ENCODE results near the gene C6orf47. TPM values are rescaled to one million over a fixed set of nuclear protein-coding genes. Genes with fewer than 3 reads are reported as not detected.

Gene C6orf47
- polyA plus RNA-seq, 1 donor from 2014 or later = 28.1 TPM

- no peak overlapping the region for H3K27ac Mint-ChIP-seq
- H3K4me1 Mint-ChIP-seq = peaks cover 8 to 18% (median 17%) of the 10 kb centered on the region in 3 donors
Measured at GRCh38 chr6:31692353-31692752, 31.8 kb upstream of the C6orf47 start.

GRCh38 chr6:31691564-31692108, 31.1 kb upstream of the C6orf47 start:
- Mint-ChIP-seq H3K27me3 (no peaks in the 10 kb centered on the region), H3K27ac (no peak overlapping the region), H3K9me3 (no peaks in the 10 kb centered on the region), H3K4me1 (peaks cover 8 to 19% (median 17%) of the 10 kb centered on the region in 3 donors), H3K36me3 (no peaks in the 10 kb centered on the region), H3K4me3 (no peak overlapping the region)

More at GRCh38 chr6:31692353-31692752, 31.8 kb upstream of the C6orf47 start:
- no peaks in the 10 kb centered on the region for H3K36me3 Mint-ChIP-seq
- H3K4me3 Mint-ChIP-seq = no peak overlapping the region
- no peaks in the 10 kb centered on the region for H3K27me3 Mint-ChIP-seq
- no peaks in the 10 kb centered on the region for H3K9me3 Mint-ChIP-seq

- H3K36me3 Mint-ChIP-seq = no peaks in the 10 kb centered on the region
Measured at GRCh38 chr6:31691078-31691463, 30.5 kb upstream of the C6orf47 start.

GRCh38 chr6:31690231-31691077, 29.9 kb upstream of the C6orf47 start:
- Mint-ChIP-seq H3K4me1 (peaks cover 8 to 19% (median 17%) of the 10 kb centered on the region in 3 donors), H3K27ac (peak overlapping the region in 1 of 3 donors; percentile 71), H3K9me3 (no peaks in the 10 kb centered on the region), H3K4me3 (peak overlapping the region in 1 of 4 donors; percentile 3), H3K27me3 (no peaks in the 10 kb centered on the region), H3K36me3 (no peaks in the 10 kb centered on the region)

More at GRCh38 chr6:31691078-31691463, 30.5 kb upstream of the C6orf47 start:
- Mint-ChIP-seq H3K4me3 (no peak overlapping the region), H3K27ac (no peak overlapping the region), H3K27me3 (no peaks in the 10 kb centered on the region), H3K9me3 (no peaks in the 10 kb centered on the region), H3K4me1 (peaks cover 8 to 19% (median 17%) of the 10 kb centered on the region in 3 donors)

GRCh38 chr6:31689249-31690110, 28.9 kb upstream of the C6orf47 start:
- Mint-ChIP-seq H3K4me1 (peaks cover 8 to 19% (median 17%) of the 10 kb centered on the region in 3 donors), H3K9me3 (no peaks in the 10 kb centered on the region), H3K4me3 (peak overlapping the region in 2 of 4 donors; percentile 46 to 47), H3K27ac (peak overlapping the region in 1 of 3 donors; percentile 73), H3K36me3 (no peaks in the 10 kb centered on the region), H3K27me3 (no peaks in the 10 kb centered on the region)

GRCh38 chr6:31687860-31688693, 27.5 kb upstream of the C6orf47 start:
- H3K27ac Mint-ChIP-seq = no peak overlapping the region
- H3K27me3 Mint-ChIP-seq = no peaks in the 10 kb centered on the region
- peaks cover 8 to 19% (median 17%) of the 10 kb centered on the region in 3 donors for H3K4me1 Mint-ChIP-seq
- H3K4me3 Mint-ChIP-seq = peak overlapping the region in 2 of 4 donors; percentile 6 to 43
- no peaks in the 10 kb centered on the region for H3K36me3 Mint-ChIP-seq
- no peaks in the 10 kb centered on the region for H3K9me3 Mint-ChIP-seq

GRCh38 chr6:31687321-31687720, 26.7 kb upstream of the C6orf47 start:
- Mint-ChIP-seq H3K4me1 (peaks cover 8 to 19% (median 17%) of the 10 kb centered on the region in 3 donors), H3K27me3 (no peaks in the 10 kb centered on the region), H3K36me3 (no peaks in the 10 kb centered on the region), H3K9me3 (no peaks in the 10 kb centered on the region), H3K27ac (no peak overlapping the region), H3K4me3 (no peak overlapping the region)

- peaks cover 8 to 20% (median 19%) of the 10 kb centered on the region in 3 donors for H3K4me1 Mint-ChIP-seq
- H3K9me3 Mint-ChIP-seq = no peaks in the 10 kb centered on the region
- H3K27me3 Mint-ChIP-seq = no peaks in the 10 kb centered on the region
- peak overlapping the region in 1 of 3 donors; percentile 34 for H3K27ac Mint-ChIP-seq
- no peak overlapping the region for H3K4me3 Mint-ChIP-seq
- no peaks in the 10 kb centered on the region for H3K36me3 Mint-ChIP-seq
Measured at GRCh38 chr6:31686483-31686882, 25.9 kb upstream of the C6orf47 start.

- no peaks in the 10 kb centered on the region for H3K36me3 Mint-ChIP-seq
- no peaks in the 10 kb centered on the region for H3K27me3 Mint-ChIP-seq
- no peaks in the 10 kb centered on the region for H3K9me3 Mint-ChIP-seq
- no peak overlapping the region for H3K27ac Mint-ChIP-seq
- H3K4me3 Mint-ChIP-seq = peak overlapping the region in 1 of 4 donors; percentile 74
- H3K4me1 Mint-ChIP-seq = peaks cover 5 to 18% (median 13%) of the 10 kb centered on the region in 3 donors
Measured at GRCh38 chr6:31683591-31683990, 23.0 kb upstream of the C6orf47 start.

- Mint-ChIP-seq H3K4me1 (peaks cover 21 to 27% (median 24%) of the 10 kb centered on the region in 3 donors), H3K27ac (peak overlapping the region; percentile 9 to 35 (median 15)), H3K36me3 (no peaks in the 10 kb centered on the region), H3K4me3 (peak overlapping the region; percentile 41 to 91 (median 78)), H3K27me3 (no peaks in the 10 kb centered on the region), H3K9me3 (no peaks in the 10 kb centered on the region)
Measured at GRCh38 chr6:31681135-31681671, 20.6 kb upstream of the C6orf47 start.

- no peaks in the 10 kb centered on the region for H3K36me3 Mint-ChIP-seq
- H3K4me1 Mint-ChIP-seq = peaks cover 23 to 30% (median 25%) of the 10 kb centered on the region in 3 donors
- H3K27me3 Mint-ChIP-seq = no peaks in the 10 kb centered on the region
- H3K4me3 Mint-ChIP-seq = peak within 1 kb of the TSS; percentile 41 to 91 (median 78)
- H3K9me3 Mint-ChIP-seq = no peaks in the 10 kb centered on the region
- peak within 1 kb of the TSS; percentile 10 to 78 (median 15) for H3K27ac Mint-ChIP-seq
Measured at GRCh38 chr6:31680226-31681134, 19.9 kb upstream of the C6orf47 start, which contains the start of gene LY6G5C. TSS of gene LY6G5C (minus strand) at chr6:31681067. CDS start at chr6:31680373, 694 bp downstream.

GRCh38 chr6:31677955-31678354, 17.4 kb upstream of the C6orf47 start:
- H3K27me3 Mint-ChIP-seq = no peaks in the 10 kb centered on the region
- H3K4me3 Mint-ChIP-seq = no peak overlapping the region
- peak overlapping the region in 1 of 3 donors; percentile 27 for H3K27ac Mint-ChIP-seq
- H3K4me1 Mint-ChIP-seq = peaks cover 23 to 32% (median 25%) of the 10 kb centered on the region in 3 donors
- H3K36me3 Mint-ChIP-seq = no peaks in the 10 kb centered on the region
- H3K9me3 Mint-ChIP-seq = no peaks in the 10 kb centered on the region

GRCh38 chr6:31676904-31677303, 16.3 kb upstream of the C6orf47 start:
- Mint-ChIP-seq H3K4me3 (no peak overlapping the region), H3K27ac (peak overlapping the region in 1 of 3 donors; percentile 90), H3K27me3 (no peaks in the 10 kb centered on the region), H3K4me1 (peaks cover 23 to 34% (median 25%) of the 10 kb centered on the region in 3 donors), H3K9me3 (no peaks in the 10 kb centered on the region), H3K36me3 (no peaks in the 10 kb centered on the region)
